K562 (cell line): Measurements from ENCODE around the gene GTF3C4. TPM values are rescaled to one million over a fixed set of nuclear protein-coding genes. Genes with fewer than 3 reads are reported as not detected.

Experiments
- ATAC-seq: fragments of 200-7000 bp; cut with Tn5 transposase; 3 replicates; pipeline ENCODE4 v1.9.1; 2020; ENCODE audit warnings: moderate library complexity
- BruUV-seq: library from RNA; stranded (reverse); fragments of 400-500 nt; replicated peaks from 2 replicates; lab custom pipeline; 2021; lab: Mats Ljungman, UMichigan
- CTCF ChIA-PET: fragments of 300-600 bp; formaldehyde crosslinking; extraction: SDS; loops from one replicate; lab custom pipeline; 2021; ENCODE audit warnings: low intra/inter-chr PET ratio; lab: Yijun Ruan, JAX
- POLR2A ChIA-PET: fragments of 300-600, 350-650 bp; sonication (Branson Sonifier 250); formaldehyde crosslinking; extraction: SDS; loops from one replicate; lab custom pipeline; 2021; ENCODE audit warnings: antibody characterized with exemption, inconsistent platforms; lab: Yijun Ruan, JAX
- DNase-seq, 4 experiments: peaks; one replicate each; pipeline versions ENCODE4 v3.0.0 to v3.0.0-alpha.2; 2011 to 2018; ENCODE audit warnings: low spot score in 3 of 4, mixed read lengths in 3 of 4; ENCODE audit errors: extremely low read depth in 1 of 4
- FAIRE-seq: peaks from 2 replicates; lab custom pipeline; 2011; peaks lifted over from hg19 to GRCh38; lab: Jason Lieb, UNC
- H2AFZ ChIP-seq: 2 replicates; pipeline ENCODE4 v1.6.0; 2011; ENCODE audit warnings: low read depth, low read length, control low read depth, inconsistent platforms
- H3K27ac ChIP-seq: fragments of 200-600 bp; 3 replicates; pipeline ENCODE4 v1.8.0; 2011; ENCODE audit warnings: low read depth, mild to moderate bottlenecking, control low read depth, inconsistent platforms, low read length, moderate library complexity, mixed read lengths; ENCODE audit errors: extremely low read depth
- H3K27me3 ChIP-seq, 2 experiments: fragments of 300-600 bp in 1 of 2; 2 replicates in 1 of 2; 3 replicates in 1 of 2; pipeline versions ENCODE4 v1.6.0 to v1.8.0; 2011; ENCODE audit warnings: inconsistent platforms in 2 of 2, low read length in 2 of 2, mild to moderate bottlenecking in 1 of 2, mixed read lengths in 1 of 2, moderate library complexity in 1 of 2; ENCODE audit not compliant: control insufficient read depth in 2 of 2, insufficient read depth in 2 of 2
- H3K36me3 ChIP-seq: fragments of 300-600 bp; 3 replicates; pipeline ENCODE4 v1.8.0; 2011; ENCODE audit warnings: mild to moderate bottlenecking, low read length, inconsistent platforms; ENCODE audit not compliant: control insufficient read depth, insufficient read depth
- H3K4me1 ChIP-seq, 2 experiments: fragments of 200-600 bp in 1 of 2; replicated peaks in 1 of 2; 2 replicates in 1 of 2; 3 replicates in 1 of 2; pipeline versions ENCODE4 v1.5.1 to v1.8.0; 2011; ENCODE audit warnings: inconsistent platforms in 2 of 2, low read length in 2 of 2, mild to moderate bottlenecking in 1 of 2, mixed read lengths in 1 of 2, moderate library complexity in 1 of 2; ENCODE audit not compliant: control insufficient read depth in 2 of 2, insufficient read depth in 2 of 2
- H3K4me2 ChIP-seq: 2 replicates; pipeline ENCODE4 v1.6.1; 2011; ENCODE audit warnings: low read length, control low read depth, inconsistent platforms, mixed read lengths; ENCODE audit not compliant: insufficient read depth
- H3K4me3 ChIP-seq: fragments of 200-600 bp; sonication (generic), shearing (Covaris generic); 2 replicates; pipeline ENCODE4 v1.5.1; 2016; ENCODE audit warnings: control low read depth, inconsistent platforms
- H3K79me2 ChIP-seq: fragments of 200-600 bp; 3 replicates; pipeline ENCODE4 v1.8.0; 2011; ENCODE audit warnings: low read length, inconsistent platforms; ENCODE audit not compliant: control insufficient read depth, insufficient read depth
- H3K9ac ChIP-seq, 2 experiments: 2 replicates each; pipeline versions ENCODE4 v1.6.0 to v1.6.1; 2011; ENCODE audit warnings: low read depth in 2 of 2, low read length in 2 of 2, control low read depth in 1 of 2, inconsistent platforms in 1 of 2, mild to moderate bottlenecking in 1 of 2, mixed read lengths in 1 of 2; ENCODE audit not compliant: insufficient read depth in 1 of 2
- H3K9me1 ChIP-seq: one replicate; pipeline ENCODE4 v1.6.0; 2011; ENCODE audit warnings: inconsistent platforms, mild to moderate bottlenecking, low read length, moderate library complexity; ENCODE audit not compliant: control insufficient read depth, insufficient read depth
- H3K9me3 ChIP-seq: replicated peaks from 2 replicates; pipeline ENCODE4 v1.5.1; 2011; ENCODE audit warnings: low read depth, low read length, inconsistent platforms; ENCODE audit not compliant: control insufficient read depth, insufficient read depth
- H4K20me1 ChIP-seq: replicated peaks from 2 replicates; pipeline ENCODE4 v1.6.1; 2011; ENCODE audit warnings: low read length, inconsistent platforms, mixed read lengths; ENCODE audit not compliant: control insufficient read depth, insufficient read depth
- ARID3A ChIP-seq: IDR thresholded peaks from 2 replicates; pipeline ENCODE4 v1.6.1; 2012; ENCODE audit warnings: low read depth, low read length, improper control_type of control experiment, borderline replicate concordance
- BDP1 ChIP-seq: IDR thresholded peaks from 3 replicates; pipeline ENCODE4 v1.6.1; 2011; ENCODE audit not compliant: insufficient read length, insufficient read depth
- CBFA2T3 ChIP-seq: fragments of 450-650 bp; IDR thresholded peaks from 2 replicates; pipeline ENCODE4 v1.6.1; 2017
- E2F8 ChIP-seq: fragments of 450-650 bp; IDR thresholded peaks from 2 replicates; pipeline ENCODE4 v1.7.1; 2018; ENCODE audit warnings: mild to moderate bottlenecking, low read depth; ENCODE audit not compliant: partially characterized antibody
- HES1 ChIP-seq: fragments of 450-650 bp; IDR thresholded peaks from 2 replicates; pipeline ENCODE4 v1.6.1; 2016; ENCODE audit warnings: low read depth, mild to moderate bottlenecking, moderate library complexity
- SMAD1 ChIP-seq: fragments of 150-350 bp; IDR thresholded peaks from 2 replicates; pipeline ENCODE4 v1.6.1; 2014; ENCODE audit warnings: low read length, low read depth; ENCODE audit not compliant: partially characterized antibody
- STAT6 ChIP-seq: sonication (generic); formaldehyde crosslinking; IDR thresholded peaks from 2 replicates; pipeline ENCODE4 v1.8.1; 2023; ENCODE audit warnings: mild to moderate bottlenecking, missing genetic modification reagents
- ZBTB12 ChIP-seq: fragments of 250-450 bp; sonication (Bioruptor Pico); IDR thresholded peaks from 2 replicates; pipeline ENCODE4 v1.4.0; 2020
- ZNF133 ChIP-seq: fragments of 250-450 bp; sonication (Bioruptor Pico); IDR thresholded peaks from 2 replicates; pipeline ENCODE4 v1.4.0; 2020; ENCODE audit warnings: mild to moderate bottlenecking
- ZNF444 ChIP-seq: fragments of 250-450 bp; sonication (Bioruptor Pico); IDR thresholded peaks from 2 replicates; pipeline ENCODE4 v1.4.0; 2020; ENCODE audit warnings: mild to moderate bottlenecking, moderate library complexity
- WGBS: fragments of 100-300 bp; shearing (Covaris generic); methylation state at CpG from one replicate; pipeline ENCODE4 v1.1.6; 2016; ENCODE audit warnings: low coverage, mixed read lengths; ENCODE audit not compliant: insufficient coverage; ENCODE audit errors: missing lambda C conversion rate; 5-methylcytosine and 5-hydroxymethylcytosine counted together
- in situ Hi-C: fragments of 300-500 bp; cut with MboI; formaldehyde crosslinking; loops from 4 replicates; pipeline ENCODE4 v1.15.0; 2018; ENCODE audit warnings: inconsistent platforms, mixed read lengths
- intact Hi-C: fragments of 100-400 bp; cut with micrococcal nuclease; formaldehyde crosslinking; loops from 2 replicates; pipeline ENCODE4 v1.14.2; 2022
- polyA plus RNA-seq, 8 experiments: library from polyadenylated mRNA; depleted of rRNA in 4 of 8; stranded (reverse) in 5 of 8; unstranded in 3 of 8; fragments of >200 nt; fragmentation: Nextera tagmentation in 2 of 8; fragmentation: Illumina TruSeq in 1 of 8; extraction: Ambion mirVana in 2 of 8; extraction: Trizol in 1 of 8; gene quantifications; 2 replicates each; pipeline versions ENCODE4 v1.2.1 to v1.2.3, GENCODE V29; 2011 to 2014; ENCODE audit warnings: inconsistent platforms in 1 of 8, missing spikeins in 1 of 8
- total RNA-seq, 7 experiments: library from RNA; depleted of rRNA in 6 of 7; stranded (reverse); fragments of >200 nt in 6 of 7; fragmentation: Illumina TruSeq in 2 of 7; extraction: Trizol in 2 of 7; gene quantifications; 2 replicates each; pipeline versions ENCODE4 v1.2.1 to v1.2.3, GENCODE V29; 2011 to 2021; ENCODE audit warnings: low replicate concordance in 1 of 7

The GTF3C4 gene
- total and polyA plus RNA-seq, 9 of the 15 experiments (the other 6 are each of a cell fraction or from before 2014, with no cell fraction given) = 3.9 to 20.0 (median 12.2) TPM

GRCh38 chr9:132723809-132724208, 53.5 kb downstream of the GTF3C4 start (continued):
- TF ChIP-seq ARID3A (no peak), ZNF133 (CRISPR knock-in tag) (no peak)

GRCh38 chr9:132725306-132725705, 55.0 kb downstream of the GTF3C4 start:
- ChIA-PET POLR2A (interaction anchor here (1.2 kb wide), 1 partner anchor 9 kb away, joined by 3 read pairs; no protein-coding TSS in a partner anchor), CTCF (no interaction called here)
- Histone ChIP-seq H2AFZ (no peak overlapping the region), H3K27ac (no peak overlapping the region), H3K9me3 (no peaks in the 10 kb centered on the region), H3K9me1 (peaks cover 5% of the 10 kb centered on the region), H3K4me1 (peaks cover 0 to 5% of the 10 kb centered on the region in 2 experiments; a peak in 1 of 5 replicates), H3K9ac (no peak overlapping the region), H3K27me3 (peaks cover 45 to 84% of the 10 kb centered on the region in 2 experiments), H4K20me1 (0 out of 2 replicates have a peak, but pooled peaks cover 3% of the 10 kb centered on the region), H3K4me3 (no peak overlapping the region), H3K4me2 (no peak overlapping the region), H3K79me2 (no peaks in the 10 kb centered on the region), H3K36me3 (no peaks in the 10 kb centered on the region)
- intact Hi-C loops (no loop called here), in situ Hi-C loops (no loop called here)
- ATAC-seq (no peak), DNase-seq (no peak), FAIRE-seq (no peak)
- BruUV-seq = no TSS peak
- WGBS = 3% methylated on average over 12 of the region's 13 CpGs
- TF ChIP-seq BDP1 (no peak), ZNF444 (CRISPR knock-in tag) (no peak), SMAD1 (no peak), ZBTB12 (CRISPR knock-in tag) (no peak), HES1 (no peak), E2F8 (no peak), STAT6 (CRISPR knock-in tag) (no peak), CBFA2T3 (no peak)
